GM19438 (cell line): ENCODE data around the gene TYW1B.
"Not testable (repeated sequence)": the region's sequence is repeated elsewhere in the genome, so short reads cannot be mapped to it uniquely, and the experiment has no call there.

ENCODE experiments used
- ATAC-seq: cut with Tn5 transposase; IDR thresholded peaks from one replicate; pipeline ENCODE4 v1.9.1; 2021; ENCODE audit warnings: low read depth; ENCODE audit not compliant: unreplicated experiment

TYW1B gene

GRCh38 chr7:72766994-72767393 lies 61.0 kb downstream of the TYW1B start:
- not testable (repeated sequence) for ATAC-seq

DNA sequence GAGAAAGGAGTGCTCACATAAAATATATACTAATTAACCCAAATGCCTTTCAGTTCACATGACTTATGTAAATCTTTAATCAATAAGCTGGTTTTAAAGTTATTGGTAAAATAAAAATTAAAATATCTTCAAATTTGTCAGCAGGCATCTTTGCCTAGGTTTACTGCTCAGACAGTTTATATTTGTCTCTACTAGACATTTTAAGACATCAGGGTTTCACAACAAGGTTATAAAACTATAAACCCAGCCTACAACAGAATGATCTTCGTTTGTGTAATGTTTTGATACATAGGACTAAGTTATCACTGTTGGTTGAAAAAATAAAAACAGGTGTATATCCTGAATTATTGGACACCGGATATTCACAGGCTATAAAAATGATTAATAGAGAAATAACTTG lies 67.4 kb downstream of the TYW1B start:
- no peak for ATAC-seq

- no peak for ATAC-seq
Observed at GRCh38 chr7:72754312-72754711, 73.7 kb downstream of the TYW1B start.

GRCh38 chr7:72753781-72754180 lies 74.2 kb downstream of the TYW1B start:
- ATAC-seq = no peak

- ATAC-seq = not testable (repeated sequence)
Observed at GRCh38 chr7:72753229-72753628, 74.8 kb downstream of the TYW1B start.

DNA sequence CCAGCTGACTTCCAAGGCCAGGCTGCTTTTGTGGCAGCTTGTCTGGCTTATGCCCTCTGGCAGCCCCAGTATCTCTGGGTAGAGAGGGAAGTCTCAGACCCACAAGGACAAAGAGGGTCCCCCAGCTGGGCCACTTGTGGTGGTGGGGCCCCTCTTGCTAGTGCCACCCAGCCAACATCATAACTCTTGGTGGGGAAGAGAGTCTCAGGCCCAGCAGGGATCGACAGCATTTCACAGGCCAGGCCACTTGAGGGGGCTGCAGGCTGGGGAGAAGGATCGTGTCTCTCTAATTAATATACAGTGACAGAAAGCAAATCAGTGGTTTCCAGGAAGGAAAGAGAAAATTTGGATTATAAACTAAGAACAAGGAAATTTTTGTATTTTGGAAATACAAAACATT lies 76.0 kb downstream of the TYW1B start:
- ATAC-seq = no peak

DNA sequence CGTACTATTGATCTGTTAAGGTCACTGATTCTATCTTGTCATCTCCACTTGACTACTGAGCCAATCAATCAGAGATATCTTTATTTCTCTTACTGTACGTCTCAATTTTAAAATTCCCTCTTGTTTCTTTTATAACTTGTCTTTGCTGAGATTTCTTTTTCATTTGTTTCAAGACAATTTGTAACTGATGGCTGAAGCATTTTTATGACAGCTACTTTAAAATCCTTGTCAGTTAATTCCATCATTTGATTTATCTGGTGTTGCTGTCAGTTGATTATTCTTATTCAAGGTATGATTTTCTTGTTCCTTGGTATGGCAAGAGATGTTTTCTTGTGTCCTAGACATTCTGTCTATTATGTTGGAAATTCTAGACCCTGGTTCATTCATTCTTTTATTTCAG lies 76.6 kb downstream of the TYW1B start:
- ATAC-seq = no peak

DNA sequence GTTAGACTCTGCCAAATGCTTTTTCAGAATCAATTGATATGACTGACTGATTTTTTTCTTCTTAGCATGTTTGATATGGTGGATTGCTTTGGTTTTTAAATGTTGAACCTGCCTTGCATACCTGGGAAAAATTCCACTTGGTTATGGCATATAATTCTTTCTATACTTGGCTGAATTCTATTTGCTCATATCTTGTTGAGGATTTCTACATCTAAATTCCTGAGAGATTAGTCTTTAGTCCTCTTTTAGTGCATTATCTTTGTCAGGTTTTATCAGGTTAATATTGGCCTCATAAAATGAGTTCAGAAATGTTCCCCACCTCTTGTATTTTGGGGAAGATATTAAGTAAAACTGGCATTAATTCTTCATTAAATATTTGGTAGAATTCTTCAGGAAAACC lies 79.4 kb downstream of the TYW1B start:
- ATAC-seq = not testable (repeated sequence)

- ATAC-seq = not testable (repeated sequence)
Observed at GRCh38 chr7:72744244-72744926, 83.6 kb downstream of the TYW1B start.

GRCh38 chr7:72743801-72744200 lies 84.2 kb downstream of the TYW1B start:
- ATAC-seq = not testable (repeated sequence)

- ATAC-seq = not testable (repeated sequence)
Observed at GRCh38 chr7:72739716-72740115, 88.3 kb downstream of the TYW1B start.

GRCh38 chr7:72735855-72736254 lies 92.1 kb downstream of the TYW1B start:
- ATAC-seq = not testable (repeated sequence)

DNA sequence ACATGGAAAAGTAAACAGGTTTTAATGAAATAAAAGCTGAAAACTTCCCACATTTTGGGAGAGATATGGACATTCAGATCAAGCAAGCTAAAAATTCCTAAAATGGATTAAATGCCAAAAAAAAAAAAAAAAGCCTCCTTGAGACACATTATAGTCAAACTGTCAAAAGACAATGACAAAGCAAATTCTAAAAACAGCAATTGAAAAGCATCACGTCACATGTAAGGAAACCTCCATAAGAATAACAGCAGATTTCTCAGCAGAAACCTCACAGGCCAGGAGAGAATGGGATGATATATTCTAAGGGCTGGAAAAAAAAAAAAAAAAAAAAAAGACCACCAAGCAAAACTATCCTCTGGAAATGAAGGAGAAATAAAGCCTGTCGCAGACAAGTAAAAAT lies 97.2 kb downstream of the TYW1B start:
- ATAC-seq = not testable (repeated sequence)

GRCh38 chr7:72730384-72730783 lies 97.6 kb downstream of the TYW1B start:
- not testable (repeated sequence) for ATAC-seq

DNA sequence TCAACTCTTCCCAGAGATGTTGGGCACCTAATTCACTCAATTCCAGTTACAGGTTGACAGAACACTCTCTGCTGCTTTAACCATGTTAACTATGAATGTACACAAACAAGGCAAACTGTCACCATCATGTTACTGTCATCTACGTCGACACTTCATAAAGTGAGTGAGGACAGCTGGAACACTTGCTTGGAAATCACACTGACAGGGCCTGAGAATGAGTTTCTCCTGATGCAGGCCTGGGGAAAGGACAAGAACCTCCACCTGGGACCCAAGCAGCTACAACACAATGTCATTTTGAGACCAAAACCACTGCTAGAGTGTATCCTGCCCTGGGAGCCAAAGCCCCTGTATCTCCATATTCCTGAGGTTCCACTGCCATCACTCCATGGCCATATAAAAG lies 98.9 kb downstream of the TYW1B start:
- ATAC-seq = not testable (repeated sequence)

- ATAC-seq = not testable (repeated sequence)
Observed at GRCh38 chr7:72722694-72723093, 105.3 kb downstream of the TYW1B start.

- not testable (repeated sequence) for ATAC-seq
Observed at GRCh38 chr7:72720890-72721289, 107.1 kb downstream of the TYW1B start.

- not testable (repeated sequence) for ATAC-seq
Observed at GRCh38 chr7:72717252-72717774, 110.7 kb downstream of the TYW1B start.

- ATAC-seq = not testable (repeated sequence)
Observed at GRCh38 chr7:72711927-72712326, 116.1 kb downstream of the TYW1B start.

DNA sequence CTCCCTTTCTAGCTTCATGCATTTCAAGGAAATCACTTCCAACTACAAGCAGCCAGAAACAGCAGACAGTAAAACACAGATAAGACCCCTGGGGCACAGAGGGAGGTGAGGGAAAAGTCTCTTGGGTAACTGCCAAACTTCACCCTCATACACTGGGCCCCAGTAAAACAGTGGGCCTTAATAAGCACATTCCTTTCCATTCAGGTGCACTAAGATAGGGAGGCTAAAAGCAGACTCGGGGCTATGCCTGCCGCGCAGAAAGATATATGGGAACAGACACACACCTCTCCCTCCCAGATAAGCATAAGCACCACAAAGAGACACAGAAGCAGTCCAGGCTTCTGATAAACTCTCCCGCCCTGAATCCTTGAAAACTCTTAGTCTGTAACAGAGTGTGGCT lies 117.0 kb downstream of the TYW1B start:
- no peak for ATAC-seq

DNA sequence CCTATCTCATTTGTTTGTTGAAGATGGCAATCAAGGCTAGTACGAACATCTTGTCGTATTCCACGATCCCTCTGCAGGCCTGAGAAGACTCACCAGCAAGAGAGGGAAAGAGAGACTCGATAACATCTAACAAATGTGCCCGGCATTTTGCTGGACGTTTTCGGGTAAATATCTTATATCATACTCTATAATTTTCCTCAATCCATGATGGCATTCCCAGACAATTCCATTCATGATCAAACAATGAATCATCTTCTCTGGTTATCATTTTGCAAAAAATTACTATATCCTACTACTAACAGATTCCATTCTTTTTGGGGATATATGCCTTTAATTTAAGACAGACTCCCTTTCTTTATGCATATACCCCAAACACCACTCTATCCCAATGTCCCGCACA lies 118.1 kb downstream of the TYW1B start:
- ATAC-seq = no peak

- ATAC-seq = not testable (repeated sequence)
Observed at GRCh38 chr7:72708371-72709050, 119.5 kb downstream of the TYW1B start.
